T-helper 2 cell treated with Interferon-gamma antibody and Interleukin-4, amounts not matched to agents 5 μg/mL and 100 μg/mL, for 36 hours (primary cell): ENCODE results near the gene CATSPERB.
"Not testable (repeated sequence)": the region's sequence is repeated elsewhere in the genome, so short reads cannot be mapped to it uniquely, and the experiment has no call there.

Experiments used
- DNase-seq: peaks from one replicate; pipeline ENCODE4 v3.0.0; 2021; ENCODE audit warnings: low spot score
- H3K27ac Mint-ChIP-seq: one replicate; pipeline ENCODE4 v1.8.0; 2021; ENCODE audit warnings: mild to moderate bottlenecking, mixed read lengths
- H3K27me3 Mint-ChIP-seq: one replicate; pipeline ENCODE4 v1.8.0; 2021; ENCODE audit warnings: low read depth, mixed read lengths
- H3K36me3 Mint-ChIP-seq: one replicate; pipeline ENCODE4 v1.8.0; 2021; ENCODE audit warnings: low read depth, mixed read lengths
- H3K4me1 Mint-ChIP-seq: one replicate; pipeline ENCODE4 v1.8.0; 2021; ENCODE audit warnings: low read depth, mixed read lengths
- H3K4me3 Mint-ChIP-seq: one replicate; pipeline ENCODE4 v1.8.0; 2022; ENCODE audit warnings: mild to moderate bottlenecking, moderate library complexity, mixed read lengths
- H3K9me3 Mint-ChIP-seq: one replicate; pipeline ENCODE4 v1.8.0; 2021; ENCODE audit warnings: mixed read lengths

CATSPERB gene

GRCh38 chr14:91745344-91745743, 13.5 kb upstream of the CATSPERB start:
- peaks cover 5% of the 10 kb centered on the region for H3K36me3 Mint-ChIP-seq
- no peaks in the 10 kb centered on the region for H3K9me3 Mint-ChIP-seq
- H3K4me3 Mint-ChIP-seq, result no peak overlapping the region
- no peak overlapping the region for H3K27ac Mint-ChIP-seq
- DNase-seq, result no peak
- peaks cover 9% of the 10 kb centered on the region for H3K4me1 Mint-ChIP-seq
- H3K27me3 Mint-ChIP-seq, result no peaks in the 10 kb centered on the region

DNA sequence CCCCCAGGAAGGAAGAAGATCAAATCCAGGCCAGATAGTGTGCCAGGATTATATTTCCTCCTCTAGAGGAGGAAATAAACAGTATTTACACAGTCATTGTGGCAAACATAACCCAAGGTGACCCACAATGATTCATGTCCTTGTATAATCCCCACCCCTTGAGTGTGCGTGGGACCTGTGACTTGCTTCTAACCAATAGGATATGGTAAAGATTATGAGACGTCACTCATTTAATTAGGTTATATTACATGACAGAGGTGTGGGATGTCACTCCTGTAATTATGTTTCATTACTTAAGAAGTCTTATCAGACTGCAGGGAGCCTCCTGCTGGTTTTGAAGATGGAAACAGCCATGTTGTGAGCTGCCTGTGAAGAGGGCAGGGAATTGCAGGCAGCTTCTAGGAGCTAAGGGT, 12.2 kb upstream of the CATSPERB start:
- no peak overlapping the region for H3K4me3 Mint-ChIP-seq
- no peak for DNase-seq
- H3K9me3 Mint-ChIP-seq, result peaks cover 5% of the 10 kb centered on the region
- peaks cover 12% of the 10 kb centered on the region for H3K4me1 Mint-ChIP-seq
- H3K27me3 Mint-ChIP-seq, result no peaks in the 10 kb centered on the region
- H3K27ac Mint-ChIP-seq, result no peak overlapping the region
- peaks cover 9% of the 10 kb centered on the region for H3K36me3 Mint-ChIP-seq

GRCh38 chr14:91743305-91743653, 11.4 kb upstream of the CATSPERB start:
- no peak for DNase-seq
- H3K36me3 Mint-ChIP-seq, result peaks cover 6% of the 10 kb centered on the region
- H3K27me3 Mint-ChIP-seq, result no peaks in the 10 kb centered on the region
- no peak overlapping the region for H3K4me3 Mint-ChIP-seq
- peaks cover 12% of the 10 kb centered on the region for H3K4me1 Mint-ChIP-seq
- H3K27ac Mint-ChIP-seq, result no peak overlapping the region
- H3K9me3 Mint-ChIP-seq, result peaks cover 5% of the 10 kb centered on the region

DNA sequence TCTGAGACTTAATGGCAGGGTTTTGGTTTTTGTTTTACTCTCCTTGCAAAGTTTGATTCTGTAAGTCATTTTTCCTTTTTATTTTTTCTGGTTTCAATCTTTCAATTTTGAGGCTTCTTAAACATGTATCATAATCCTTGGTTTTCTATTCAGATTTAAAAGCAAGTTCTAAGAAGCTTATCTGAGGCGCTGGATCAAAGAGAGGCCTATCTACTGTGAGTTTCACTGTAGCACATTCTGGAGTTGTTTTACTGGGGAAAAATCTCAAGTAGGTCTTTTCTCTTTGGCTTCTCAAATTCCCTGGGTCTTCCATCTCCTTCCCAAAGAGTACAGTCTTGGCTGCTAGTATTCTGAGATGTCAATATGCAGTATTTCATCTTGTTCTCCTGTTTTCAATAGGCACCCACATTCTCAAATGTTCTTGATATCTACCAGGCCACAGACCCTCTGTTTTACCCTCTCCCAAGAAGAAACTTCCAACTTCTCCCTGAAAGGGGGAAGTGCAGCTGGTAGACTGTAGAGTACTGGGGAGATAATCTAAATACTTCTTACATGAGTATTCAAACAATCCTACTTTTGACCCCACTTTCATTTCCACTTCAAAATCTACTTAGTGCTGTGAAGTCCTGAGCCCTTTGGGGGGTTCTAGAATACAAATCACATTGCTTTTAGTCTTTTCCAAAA, 10.9 kb upstream of the CATSPERB start:
- no peaks in the 10 kb centered on the region for H3K27me3 Mint-ChIP-seq
- H3K27ac Mint-ChIP-seq, result no peak overlapping the region
- no peak for DNase-seq
- peaks cover 12% of the 10 kb centered on the region for H3K4me1 Mint-ChIP-seq
- H3K36me3 Mint-ChIP-seq, result peaks cover 6% of the 10 kb centered on the region
- H3K4me3 Mint-ChIP-seq, result no peak overlapping the region
- peaks cover 5% of the 10 kb centered on the region for H3K9me3 Mint-ChIP-seq

GRCh38 chr14:91739867-91740266, 8.0 kb upstream of the CATSPERB start:
- not testable (repeated sequence) for H3K9me3 Mint-ChIP-seq, DNase-seq, H3K27me3 Mint-ChIP-seq, H3K27ac Mint-ChIP-seq, H3K36me3 Mint-ChIP-seq, H3K4me3 Mint-ChIP-seq
- peaks cover 11% of the 10 kb centered on the region for H3K4me1 Mint-ChIP-seq

- peaks cover 10% of the 10 kb centered on the region for H3K4me1 Mint-ChIP-seq
- peaks cover 9% of the 10 kb centered on the region for H3K36me3 Mint-ChIP-seq
- DNase-seq, result no peak
- no peaks in the 10 kb centered on the region for H3K27me3 Mint-ChIP-seq
- H3K4me3 Mint-ChIP-seq, result no peak overlapping the region
- no peak overlapping the region for H3K27ac Mint-ChIP-seq
- H3K9me3 Mint-ChIP-seq, result peaks cover 9% of the 10 kb centered on the region
Observed at GRCh38 chr14:91737619-91738018, 5.7 kb upstream of the CATSPERB start.

GRCh38 chr14:91732859-91733477, 1.1 kb upstream of the CATSPERB start:
- no peaks in the 10 kb centered on the region for H3K27me3 Mint-ChIP-seq
- H3K9me3 Mint-ChIP-seq, result peaks cover 4% of the 10 kb centered on the region
- H3K4me1 Mint-ChIP-seq, result peaks cover 6% of the 10 kb centered on the region
- DNase-seq, result no peak
- H3K27ac Mint-ChIP-seq, result no peak overlapping the region
- no peak overlapping the region for H3K4me3 Mint-ChIP-seq
- peaks cover 4% of the 10 kb centered on the region for H3K36me3 Mint-ChIP-seq

GRCh38 chr14:91732439-91732838, 553 bp upstream of the CATSPERB start:
- H3K36me3 Mint-ChIP-seq, result peaks cover 4% of the 10 kb centered on the region
- H3K4me1 Mint-ChIP-seq, result peaks cover 6% of the 10 kb centered on the region
- peaks cover 4% of the 10 kb centered on the region for H3K9me3 Mint-ChIP-seq
- no peaks in the 10 kb centered on the region for H3K27me3 Mint-ChIP-seq
- H3K4me3 Mint-ChIP-seq, result no peak overlapping the region
- DNase-seq, result no peak
- no peak overlapping the region for H3K27ac Mint-ChIP-seq

GRCh38 chr14:91731018-91731417, 868 bp downstream of the CATSPERB start:
- H3K27me3 Mint-ChIP-seq, result no peaks in the 10 kb centered on the region
- DNase-seq, result no peak
- H3K27ac Mint-ChIP-seq, result no peak overlapping the region
- H3K4me1 Mint-ChIP-seq, result peaks cover 6% of the 10 kb centered on the region
- H3K36me3 Mint-ChIP-seq, result peaks cover 2% of the 10 kb centered on the region
- no peak overlapping the region for H3K4me3 Mint-ChIP-seq
- peaks cover 4% of the 10 kb centered on the region for H3K9me3 Mint-ChIP-seq

DNA sequence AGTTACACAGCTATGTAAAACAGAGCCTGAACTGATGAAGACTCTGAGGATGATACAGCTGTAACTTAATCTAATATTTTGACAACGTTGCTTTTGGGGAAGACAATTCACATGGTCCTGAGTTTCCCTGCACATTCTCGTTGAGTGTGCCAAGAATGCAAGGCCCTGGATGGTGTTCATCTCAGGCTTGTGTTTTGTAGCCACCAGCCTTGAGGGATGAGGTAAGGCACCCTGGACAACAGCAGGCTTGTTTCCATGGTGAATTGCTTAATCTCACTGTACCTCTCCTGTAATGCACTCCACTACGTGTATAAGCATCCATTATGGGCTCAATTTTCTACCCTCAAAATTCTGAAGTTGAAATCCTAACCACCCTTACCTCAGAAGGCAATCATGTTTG, 2.1 kb downstream of the CATSPERB start:
- Mint-ChIP-seq H3K27ac (no peak overlapping the region), H3K4me3 (no peak overlapping the region), H3K36me3 (no peaks in the 10 kb centered on the region), H3K27me3 (no peaks in the 10 kb centered on the region), H3K9me3 (no peaks in the 10 kb centered on the region), H3K4me1 (peaks cover 6% of the 10 kb centered on the region)
- no peak for DNase-seq

- no peak for DNase-seq
- Mint-ChIP-seq H3K27me3 (no peaks in the 10 kb centered on the region), H3K9me3 (no peaks in the 10 kb centered on the region), H3K36me3 (no peaks in the 10 kb centered on the region), H3K4me3 (no peak overlapping the region), H3K4me1 (peaks cover 6% of the 10 kb centered on the region), H3K27ac (no peak overlapping the region)
Observed at GRCh38 chr14:91728616-91729183, 3.2 kb downstream of the CATSPERB start.

- Mint-ChIP-seq H3K27me3 (no peaks in the 10 kb centered on the region), H3K4me1 (peaks cover 4% of the 10 kb centered on the region), H3K27ac (no peak overlapping the region), H3K9me3 (no peaks in the 10 kb centered on the region), H3K4me3 (no peak overlapping the region), H3K36me3 (peaks cover under 1% of the 10 kb centered on the region)
- no peak for DNase-seq
Observed at GRCh38 chr14:91727121-91727520, 4.8 kb downstream of the CATSPERB start.

- DNase-seq, result no peak
- no peaks in the 10 kb centered on the region for H3K27me3 Mint-ChIP-seq
- H3K4me3 Mint-ChIP-seq, result no peak overlapping the region
- H3K27ac Mint-ChIP-seq, result no peak overlapping the region
- no peaks in the 10 kb centered on the region for H3K9me3 Mint-ChIP-seq
- no peaks in the 10 kb centered on the region for H3K4me1 Mint-ChIP-seq
- H3K36me3 Mint-ChIP-seq, result peaks cover 8% of the 10 kb centered on the region
Observed at GRCh38 chr14:91723501-91723900, 8.4 kb downstream of the CATSPERB start.

- peaks cover 13% of the 10 kb centered on the region for H3K36me3 Mint-ChIP-seq
- no peak overlapping the region for H3K4me3 Mint-ChIP-seq
- no peaks in the 10 kb centered on the region for H3K27me3 Mint-ChIP-seq
- H3K27ac Mint-ChIP-seq, result no peak overlapping the region
- H3K9me3 Mint-ChIP-seq, result no peaks in the 10 kb centered on the region
- no peaks in the 10 kb centered on the region for H3K4me1 Mint-ChIP-seq
- DNase-seq, result no peak
Observed at GRCh38 chr14:91722386-91722785, 9.5 kb downstream of the CATSPERB start.
